K562 (cell line): ENCODE results near the gene ZSCAN26. TPM values are rescaled to one million over a fixed set of nuclear protein-coding genes. Genes with fewer than 3 reads are reported as not detected.

ENCODE experiments used
- BCOR ChIP-seq: fragments of 450-650 bp; IDR thresholded peaks from 2 replicates; pipeline ENCODE4 v1.6.1; 2016
- CBX1 ChIP-seq: sonication (generic); IDR thresholded peaks from 2 replicates; pipeline ENCODE4 v1.6.1; 2016; ENCODE audit warnings: antibody characterized with exemption, low read depth, mild to moderate bottlenecking
- E2F4 ChIP-seq: sonication (generic); formaldehyde crosslinking; IDR thresholded peaks from 2 replicates; pipeline ENCODE4 v1.8.0; 2022; ENCODE audit warnings: mild to moderate bottlenecking, low read depth, missing genetic modification reagents
- EGR1 ChIP-seq: fragments of 450-650 bp; conservative IDR thresholded peaks from 2 replicates; pipeline ENCODE4 v1.6.1; 2017; ENCODE audit warnings: mild to moderate bottlenecking
- FOXP1 ChIP-seq: sonication (generic); formaldehyde crosslinking; IDR thresholded peaks from 2 replicates; pipeline ENCODE4 v1.8.0; 2022; ENCODE audit warnings: mild to moderate bottlenecking, missing genetic modification reagents
- HDAC2 ChIP-seq: fragments of 450-650 bp; IDR thresholded peaks from 2 replicates; pipeline ENCODE4 v1.6.1; 2016; ENCODE audit warnings: mild to moderate bottlenecking
- ILF3 ChIP-seq: fragments of 450-650 bp; IDR thresholded peaks from 2 replicates; pipeline ENCODE4 v1.6.1; 2018; ENCODE audit warnings: antibody characterized with exemption, mild to moderate bottlenecking, moderate library complexity, borderline replicate concordance
- KDM1A ChIP-seq, 2 experiments: fragments of 450-650 bp; IDR thresholded peaks; 2 replicates each; pipeline ENCODE4 v1.6.1; 2016; ENCODE audit warnings: mild to moderate bottlenecking in 2 of 2
- MAFG ChIP-seq: fragments of 450-650 bp; conservative IDR thresholded peaks from 2 replicates; pipeline ENCODE4 v1.6.1; 2016; ENCODE audit warnings: missing genetic modification characterization, missing compliant biosample characterization
- MAFK ChIP-seq: IDR thresholded peaks from 2 replicates; pipeline ENCODE4 v1.6.1; 2011; ENCODE audit warnings: low read length, improper control_type of control experiment
- MYC ChIP-seq, 2 experiments: fragments of 250-450 bp in 1 of 2; sonication (Bioruptor Pico) in 1 of 2; IDR thresholded peaks; 2 replicates each; pipeline versions ENCODE4 v1.5.1 to v1.6.1; 2012 to 2021; ENCODE audit warnings: low read depth in 2 of 2, borderline replicate concordance in 1 of 2, improper control_type of control experiment in 1 of 2, low read length in 1 of 2, mild to moderate bottlenecking in 1 of 2, moderate library complexity in 1 of 2
- NKRF ChIP-seq: fragments of 450-650 bp; IDR thresholded peaks from 2 replicates; pipeline ENCODE4 v1.6.1; 2016; ENCODE audit warnings: borderline replicate concordance
- PHF8 ChIP-seq: fragments of 200-600 bp; sonication (generic); IDR thresholded peaks from 2 replicates; pipeline ENCODE4 v1.6.1; 2012; ENCODE audit warnings: mixed run types, mild to moderate bottlenecking, inconsistent platforms, low read length, moderate library complexity, borderline replicate concordance
- PRPF4 ChIP-seq: fragments of 200-400 bp; formaldehyde crosslinking; IDR thresholded peaks from one replicate; pipeline ENCODE4 v1.6.1; 2017; ENCODE audit warnings: low read length, low read depth, mild to moderate bottlenecking; ENCODE audit not compliant: insufficient read depth, poor library complexity, severe bottlenecking
- SOX6 ChIP-seq: fragments of 450-650 bp; IDR thresholded peaks from 2 replicates; pipeline ENCODE4 v1.6.1; 2014; ENCODE audit warnings: mild to moderate bottlenecking
- SUPT5H ChIP-seq: fragments of 450-650 bp; IDR thresholded peaks from 2 replicates; pipeline ENCODE4 v1.6.1; 2016
- TAF7 ChIP-seq: fragments of 450-650 bp; IDR thresholded peaks from 2 replicates; pipeline ENCODE4 v1.6.1; 2016; ENCODE audit warnings: missing genetic modification characterization, missing compliant biosample characterization
- TOE1 ChIP-seq, 2 experiments: fragments of 450-650 bp in 1 of 2; sonication (generic) in 1 of 2; formaldehyde crosslinking in 1 of 2; IDR thresholded peaks; 2 replicates each; pipeline versions ENCODE4 v1.7.1 to v1.8.0; 2016 to 2022; ENCODE audit warnings: borderline replicate concordance in 2 of 2, mild to moderate bottlenecking in 2 of 2, antibody characterized with exemption in 1 of 2, inconsistent platforms in 1 of 2, low read depth in 1 of 2, missing genetic modification reagents in 1 of 2, moderate library complexity in 1 of 2
- XRCC5 ChIP-seq: fragments of 200-400 bp; formaldehyde crosslinking; IDR thresholded peaks from 2 replicates; pipeline ENCODE4 v1.6.1; 2017; ENCODE audit warnings: low read depth, mild to moderate bottlenecking, low read length
- ZBTB17 ChIP-seq: fragments of 450-650 bp; formaldehyde crosslinking; IDR thresholded peaks from 2 replicates; pipeline ENCODE4 v1.4.0; 2020; ENCODE audit warnings: mild to moderate bottlenecking
- ZNF24 ChIP-seq: fragments of 450-650 bp; IDR thresholded peaks from 2 replicates; pipeline ENCODE4 v1.6.1; 2016
- ZNF551 ChIP-seq: fragments of 250-450 bp; sonication (Bioruptor Pico); IDR thresholded peaks from 2 replicates; pipeline ENCODE4 v1.5.0; 2021; ENCODE audit warnings: mild to moderate bottlenecking, moderate library complexity
- ZNF639 ChIP-seq, 2 experiments: fragments of 200-800 bp in 1 of 2; sonication (Bioruptor generic) in 1 of 2; sonication (generic) in 1 of 2; formaldehyde crosslinking in 1 of 2; IDR thresholded peaks in 1 of 2; conservative IDR thresholded peaks in 1 of 2; 2 replicates each; pipeline versions ENCODE4 v1.5.0 to v1.6.1; 2016 to 2020; ENCODE audit warnings: missing compliant biosample characterization in 1 of 2, missing genetic modification characterization in 1 of 2, missing genetic modification reagents in 1 of 2
- ZNF76 ChIP-seq: fragments of 250-450 bp; sonication (Bioruptor Pico); IDR thresholded peaks from 2 replicates; pipeline ENCODE4 v1.4.0; 2020; ENCODE audit warnings: mild to moderate bottlenecking, moderate library complexity, borderline replicate concordance
- polyA plus RNA-seq, 8 experiments: library from polyadenylated mRNA; depleted of rRNA in 4 of 8; stranded (reverse) in 5 of 8; unstranded in 3 of 8; fragments of >200 nt; fragmentation: Nextera tagmentation in 2 of 8; fragmentation: Illumina TruSeq in 1 of 8; extraction: Ambion mirVana in 2 of 8; extraction: Trizol in 1 of 8; gene quantifications; 2 replicates each; pipeline versions ENCODE4 v1.2.1 to v1.2.3, GENCODE V29; 2011 to 2014; ENCODE audit warnings: inconsistent platforms in 1 of 8, missing spikeins in 1 of 8
- total RNA-seq, 7 experiments: library from RNA; depleted of rRNA in 6 of 7; stranded (reverse); fragments of >200 nt in 6 of 7; fragmentation: Illumina TruSeq in 2 of 7; extraction: Trizol in 2 of 7; gene quantifications; 2 replicates each; pipeline versions ENCODE4 v1.2.1 to v1.2.3, GENCODE V29; 2011 to 2021; ENCODE audit warnings: low replicate concordance in 1 of 7

ZSCAN26 gene
- total and polyA plus RNA-seq, 9 of the 15 experiments (the other 6 are each of a cell fraction or from before 2014, with no cell fraction given), result 5.9 to 14.2 (median 10.5) TPM

GRCh38 chr6:28266962-28267694 is at the start of gene ZSCAN26 (continued):
- peak in 1 of 2 experiments; percentile 40; a peak in 1 of 4 replicates for TF ChIP-seq KDM1A (IDR thresholded peaks at IDR 0.05)
- peak; percentile 69; the same call in 1 of the 2 replicates for TF ChIP-seq TOE1 (IDR thresholded peaks at IDR 0.05; ENCODE audit: borderline replicate concordance)
- TF ChIP-seq TOE1 (CRISPR knock-in tag; IDR thresholded peaks at IDR 0.05; ENCODE audit: borderline replicate concordance, low read depth), result peak; percentile 88; the same call in 1 of the 2 replicates
- peak; percentile 33; the same call in 1 of the 2 replicates for TF ChIP-seq ZNF24
- peak; percentile 87 for TF ChIP-seq CBX1
- TF ChIP-seq ZBTB17 (CRISPR knock-in tag), result peak; percentile 72
- TF ChIP-seq BCOR, result peak; percentile 54; the same call in 1 of the 2 replicates
- TF ChIP-seq HDAC2, result peak; percentile 78; the same call in 1 of the 2 replicates
- peak; percentile 61 for TF ChIP-seq EGR1
- peak; percentile 80 for TF ChIP-seq SOX6
- no peak for TF ChIP-seq ILF3
- no peak for TF ChIP-seq PRPF4
- TF ChIP-seq NKRF, result no peak
- TF ChIP-seq MYC (IDR thresholded peaks at IDR 0.05; ENCODE audit: low read depth, low read length), result peak; percentile 70
- TF ChIP-seq MYC (CRISPR knock-in tag; IDR thresholded peaks at IDR 0.05; ENCODE audit: borderline replicate concordance, low read depth), result 0 out of 2 replicates have a peak, but pooled peaks have one; percentile 54
- no peak for TF ChIP-seq E2F4 (CRISPR knock-in tag)
- TF ChIP-seq ZNF76 (CRISPR knock-in tag), result peak; percentile 87; the same call in 1 of the 2 replicates
- TF ChIP-seq MAFK, result no peak
- TF ChIP-seq SUPT5H, result peak; percentile 92
- TF ChIP-seq MAFG (tag), result peak; percentile 50; the same call in 1 of the 2 replicates
- no peak for TF ChIP-seq ZNF551 (CRISPR knock-in tag)
- peak; percentile 100 for TF ChIP-seq PHF8
- TF ChIP-seq XRCC5, result peak; percentile 76; the same call in 1 of the 2 replicates
- peak in 1 of 2 experiments; percentile 65; a peak in 1 of 4 replicates for TF ChIP-seq ZNF639 (CRISPR knock-in tag; conservative IDR thresholded peaks at IDR 0.05 in 1 of 2, IDR thresholded peaks at IDR 0.05 in 1 of 2)
- TF ChIP-seq FOXP1 (CRISPR knock-in tag), result no peak
- TF ChIP-seq TAF7, result peak; percentile 95
